SH-SY5Y (cell line): ENCODE data around the gene TBC1D16.
A peak's percentile ranks its signal among the peaks of the same experiment; 100 is the strongest.

Experiments
- GATA2 ChIP-seq: IDR thresholded peaks from 2 replicates; pipeline ENCODE4 v1.6.1; 2011; ENCODE audit warnings: mild to moderate bottlenecking, low read depth, low read length
- GATA3 ChIP-seq: IDR thresholded peaks from 2 replicates; pipeline ENCODE4 v1.6.1; 2011; ENCODE audit warnings: low read depth, mild to moderate bottlenecking, low read length, moderate library complexity

TBC1D16 gene

GRCh38 chr17:80035687-80035936 is at the start of gene TBC1D16:
Gene TBC1D16 (minus strand): TSS chr17:80035872. CDS start chr17:80013547, 22,325 bp downstream.
- TF ChIP-seq GATA3 (no peak), GATA2 (no peak)

- no peak for TF ChIP-seq GATA3
- no peak for TF ChIP-seq GATA2
Measured at GRCh38 chr17:80084773-80085172, 49.1 kb upstream of the TBC1D16 start.

GRCh38 chr17:80083136-80083661 is 47.5 kb upstream of the TBC1D16 start:
- TF ChIP-seq GATA2 (no peak), GATA3 (no peak)

GRCh38 chr17:80082403-80083135 is 46.9 kb upstream of the TBC1D16 start:
- TF ChIP-seq GATA3 (no peak), GATA2 (no peak)

- TF ChIP-seq GATA2 (no peak), GATA3 (no peak)
Measured at GRCh38 chr17:80081596-80081995, 45.9 kb upstream of the TBC1D16 start.

GRCh38 chr17:80080081-80080480 is 44.4 kb upstream of the TBC1D16 start:
- no peak for TF ChIP-seq GATA2
- no peak for TF ChIP-seq GATA3

- TF ChIP-seq GATA3: no peak
- no peak for TF ChIP-seq GATA2
Measured at GRCh38 chr17:80072410-80072809, 36.7 kb upstream of the TBC1D16 start.

GRCh38 chr17:80071116-80071841 is 35.6 kb upstream of the TBC1D16 start:
- no peak for TF ChIP-seq GATA2
- no peak for TF ChIP-seq GATA3

- TF ChIP-seq GATA2 (no peak), GATA3 (no peak)
Measured at GRCh38 chr17:80070375-80071115, 34.9 kb upstream of the TBC1D16 start.

GRCh38 chr17:80068301-80069222 is 32.9 kb upstream of the TBC1D16 start:
- TF ChIP-seq GATA3 (no peak; the same call in 1 of the 2 replicates), GATA2 (peak; percentile 89)

GRCh38 chr17:80067393-80067986 is 31.8 kb upstream of the TBC1D16 start:
- TF ChIP-seq GATA2: no peak

- TF ChIP-seq GATA3: no peak
- no peak for TF ChIP-seq GATA2
Measured at GRCh38 chr17:80065478-80066170, 30.0 kb upstream of the TBC1D16 start.

- no peak for TF ChIP-seq GATA3
- no peak for TF ChIP-seq GATA2
Measured at GRCh38 chr17:80064696-80065095, 29.0 kb upstream of the TBC1D16 start.
